ENCODE measurements around the gene FSTL4. TPM values are rescaled to one million over a fixed set of nuclear protein-coding genes. Genes with fewer than 3 reads are reported as not detected.

FSTL4 gene
- total RNA-seq, 2 experiments from 2014 or later = not detected

DNA sequence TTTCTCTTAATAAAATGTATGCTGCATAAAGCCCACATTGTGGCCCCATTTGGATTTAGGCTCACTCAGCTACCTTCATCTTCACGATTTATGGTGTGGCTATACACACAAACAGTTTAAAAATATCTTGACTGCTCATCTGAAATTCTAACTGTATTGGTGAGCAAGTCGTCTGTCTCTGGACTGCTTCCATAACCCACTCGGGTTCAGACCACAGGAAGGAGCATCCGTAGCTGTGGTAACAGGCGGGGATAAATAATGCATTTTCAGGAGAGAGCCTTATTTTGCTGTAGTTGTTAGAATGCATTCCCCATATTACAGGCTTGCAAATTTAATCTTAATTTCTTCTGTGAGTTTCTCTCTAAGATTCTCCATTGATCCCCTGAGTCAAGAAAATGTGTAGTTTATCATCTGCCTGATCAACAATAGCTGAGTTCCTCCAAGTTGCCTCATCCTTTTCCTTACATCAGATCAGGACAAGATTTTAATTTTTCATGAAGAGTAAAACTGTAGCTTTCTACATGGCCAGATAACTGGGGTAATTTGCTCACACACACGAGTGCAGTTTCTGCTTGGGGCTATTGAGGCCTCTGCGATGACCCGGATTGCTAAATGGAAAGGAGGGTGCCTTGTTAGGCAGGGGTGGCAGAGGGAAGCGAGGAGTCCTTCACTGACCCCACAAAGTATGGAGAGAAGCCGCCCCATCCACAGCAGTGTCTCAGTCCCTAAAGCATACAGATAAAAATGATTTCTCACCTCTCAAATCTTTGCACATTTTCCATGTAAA is 133.9 kb downstream of the FSTL4 start:
- no peak for DNase-seq (ENCODE audit: low spot score)
- Histone ChIP-seq H3K27ac (ENCODE audit: low read depth, low read length, poor library complexity, severe bottlenecking) (no peak overlapping the region), H3K36me3 (ENCODE audit: insufficient read depth, low read length) (no peaks in the 10 kb centered on the region), H3K4me2 (ENCODE audit: low read length) (no peak overlapping the region), H3K9me2 (ENCODE audit: insufficient read depth, low read length) (no peaks in the 10 kb centered on the region), H3K9me3 (ENCODE audit: low read length) (no peaks in the 10 kb centered on the region), H3K79me2 (ENCODE audit: insufficient read depth, low read depth, low read length) (no peaks in the 10 kb centered on the region), H2AFZ (ENCODE audit: low read length) (no peak overlapping the region), H4K20me1 (ENCODE audit: insufficient read depth, low read length) (no peaks in the 10 kb centered on the region), H3K4me1 (ENCODE audit: insufficient read depth, low read length, poor library complexity, severe bottlenecking) (no peaks in the 10 kb centered on the region), H3K4me3 (ENCODE audit: low read depth, low read length, poor library complexity, severe bottlenecking) (no peak overlapping the region)
- no peak for TF ChIP-seq EZH2phosphoT487 (IDR thresholded peaks at IDR 0.05; ENCODE audit: borderline replicate concordance, low read depth, low read length)
- TF ChIP-seq, protein P1, sequence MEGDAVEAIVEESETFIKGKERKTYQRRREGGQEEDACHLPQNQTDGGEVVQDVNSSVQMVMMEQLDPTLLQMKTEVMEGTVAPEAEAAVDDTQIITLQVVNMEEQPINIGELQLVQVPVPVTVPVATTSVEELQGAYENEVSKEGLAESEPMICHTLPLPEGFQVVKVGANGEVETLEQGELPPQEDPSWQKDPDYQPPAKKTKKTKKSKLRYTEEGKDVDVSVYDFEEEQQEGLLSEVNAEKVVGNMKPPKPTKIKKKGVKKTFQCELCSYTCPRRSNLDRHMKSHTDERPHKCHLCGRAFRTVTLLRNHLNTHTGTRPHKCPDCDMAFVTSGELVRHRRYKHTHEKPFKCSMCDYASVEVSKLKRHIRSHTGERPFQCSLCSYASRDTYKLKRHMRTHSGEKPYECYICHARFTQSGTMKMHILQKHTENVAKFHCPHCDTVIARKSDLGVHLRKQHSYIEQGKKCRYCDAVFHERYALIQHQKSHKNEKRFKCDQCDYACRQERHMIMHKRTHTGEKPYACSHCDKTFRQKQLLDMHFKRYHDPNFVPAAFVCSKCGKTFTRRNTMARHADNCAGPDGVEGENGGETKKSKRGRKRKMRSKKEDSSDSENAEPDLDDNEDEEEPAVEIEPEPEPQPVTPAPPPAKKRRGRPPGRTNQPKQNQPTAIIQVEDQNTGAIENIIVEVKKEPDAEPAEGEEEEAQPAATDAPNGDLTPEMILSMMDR (conservative IDR thresholded peaks at IDR 0.05; ENCODE audit: low read length) = no peak
- BruUV-seq (replicated peaks) = no TSS peak
- CTCF ChIA-PET (ENCODE audit: unreplicated experiment) = no interaction called here
- intact Hi-C loops (cut with micrococcal nuclease; ENCODE audit: unreplicated experiment) = no loop called here
- POLR2A ChIA-PET = no interaction called here

DNA sequence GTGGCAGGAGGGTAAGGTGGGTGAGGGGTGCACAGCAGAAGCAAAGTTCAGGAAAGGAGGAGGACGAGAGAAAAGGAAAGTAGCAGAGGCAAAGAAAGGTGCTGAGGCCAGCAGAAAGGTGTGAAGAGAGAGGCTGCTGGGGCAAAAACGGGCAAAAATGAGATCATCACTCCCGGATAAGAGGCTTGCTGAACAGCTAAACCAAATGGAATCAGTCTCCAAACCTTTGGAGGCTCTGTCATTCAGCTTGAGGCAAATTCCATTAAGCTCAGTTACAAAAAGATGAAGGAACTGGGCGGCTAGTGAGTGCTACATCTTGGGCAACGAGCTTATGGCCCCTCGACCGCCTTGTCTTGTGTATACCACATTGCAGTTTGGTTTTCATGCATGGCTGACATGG is 136.4 kb downstream of the FSTL4 start:
- Histone ChIP-seq H3K4me3 (ENCODE audit: low read depth, low read length, poor library complexity, severe bottlenecking) (no peak overlapping the region), H3K9me2 (ENCODE audit: insufficient read depth, low read length) (no peaks in the 10 kb centered on the region), H3K9me3 (ENCODE audit: low read length) (no peaks in the 10 kb centered on the region), H3K79me2 (ENCODE audit: insufficient read depth, low read depth, low read length) (no peaks in the 10 kb centered on the region), H3K36me3 (ENCODE audit: insufficient read depth, low read length) (no peaks in the 10 kb centered on the region), H3K4me1 (ENCODE audit: insufficient read depth, low read length, poor library complexity, severe bottlenecking) (no peaks in the 10 kb centered on the region), H3K27ac (ENCODE audit: low read depth, low read length, poor library complexity, severe bottlenecking) (no peak overlapping the region), H2AFZ (ENCODE audit: low read length) (no peak overlapping the region), H3K4me2 (ENCODE audit: low read length) (no peak overlapping the region), H4K20me1 (ENCODE audit: insufficient read depth, low read length) (no peaks in the 10 kb centered on the region)
- TF ChIP-seq EZH2phosphoT487 (IDR thresholded peaks at IDR 0.05; ENCODE audit: borderline replicate concordance, low read depth, low read length) = no peak
- TF ChIP-seq, protein P1 (conservative IDR thresholded peaks at IDR 0.05; ENCODE audit: low read length) = no peak
- intact Hi-C loops (cut with micrococcal nuclease; ENCODE audit: unreplicated experiment) = no loop called here
- ChIA-PET CTCF (ENCODE audit: unreplicated experiment) (no interaction called here), POLR2A (no interaction called here)
- no TSS peak for BruUV-seq (replicated peaks)
- no peak for DNase-seq (ENCODE audit: low spot score)

DNA sequence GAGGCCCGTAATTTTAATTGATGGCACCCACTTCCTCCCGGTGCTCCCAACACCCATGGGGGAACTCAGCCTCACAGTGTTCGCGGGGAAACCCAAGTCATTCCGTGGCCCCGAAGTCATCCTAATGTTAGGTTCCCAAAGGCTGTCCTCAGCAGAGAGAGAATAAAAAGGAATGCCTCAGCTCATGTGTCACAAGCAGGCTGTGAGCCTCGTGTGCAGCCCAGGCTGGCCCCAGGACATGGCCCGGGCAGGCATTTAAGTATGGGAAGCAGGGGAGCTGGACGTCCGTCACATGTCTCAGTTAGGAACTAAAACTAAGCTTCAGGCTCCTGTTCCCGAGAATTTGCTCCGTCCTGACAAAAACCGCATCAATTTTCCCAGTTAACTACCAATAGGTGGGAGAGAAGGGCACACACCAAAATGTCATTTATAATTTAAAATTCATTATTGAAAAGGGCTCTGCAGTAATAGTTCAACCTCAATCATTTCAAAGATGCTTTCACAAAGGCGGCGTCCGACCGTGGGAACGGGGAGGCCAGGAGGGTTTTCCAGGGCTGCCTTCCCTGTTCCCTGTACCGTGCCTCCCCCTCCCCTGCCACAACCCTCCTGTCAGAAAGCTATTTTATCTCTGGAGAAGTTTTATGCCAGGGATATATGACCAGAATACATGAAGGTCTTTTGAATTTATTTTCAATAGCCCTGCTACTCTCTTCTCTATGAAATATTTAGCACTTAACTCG is 137.3 kb downstream of the FSTL4 start:
- no peak for DNase-seq (ENCODE audit: low spot score)
- H3K27ac ChIP-seq (ENCODE audit: low read depth, low read length, poor library complexity, severe bottlenecking) = no peak overlapping the region
- ChIA-PET CTCF (ENCODE audit: unreplicated experiment) (no interaction called here), POLR2A (no interaction called here)
- no peaks in the 10 kb centered on the region for H3K36me3 ChIP-seq (ENCODE audit: insufficient read depth, low read length)
- no peaks in the 10 kb centered on the region for H3K4me1 ChIP-seq (ENCODE audit: insufficient read depth, low read length, poor library complexity, severe bottlenecking)
- H3K9me3 ChIP-seq (ENCODE audit: low read length) = no peaks in the 10 kb centered on the region
- H3K9me2 ChIP-seq (ENCODE audit: insufficient read depth, low read length) = no peaks in the 10 kb centered on the region
- H2AFZ ChIP-seq (ENCODE audit: low read length) = no peak overlapping the region
- no peak overlapping the region for H3K4me3 ChIP-seq (ENCODE audit: low read depth, low read length, poor library complexity, severe bottlenecking)
- no peaks in the 10 kb centered on the region for H4K20me1 ChIP-seq (ENCODE audit: insufficient read depth, low read length)
- no peak for TF ChIP-seq EZH2phosphoT487 (IDR thresholded peaks at IDR 0.05; ENCODE audit: borderline replicate concordance, low read depth, low read length)
- TF ChIP-seq, protein P1 (conservative IDR thresholded peaks at IDR 0.05; ENCODE audit: low read length) = no peak
- no peak overlapping the region for H3K4me2 ChIP-seq (ENCODE audit: low read length)
- BruUV-seq (replicated peaks) = no TSS peak
- intact Hi-C loops (cut with micrococcal nuclease; ENCODE audit: unreplicated experiment) = no loop called here
- no peaks in the 10 kb centered on the region for H3K79me2 ChIP-seq (ENCODE audit: insufficient read depth, low read depth, low read length)
